Measurements from ENCODE around the gene METRNL.

METRNL gene

DNA sequence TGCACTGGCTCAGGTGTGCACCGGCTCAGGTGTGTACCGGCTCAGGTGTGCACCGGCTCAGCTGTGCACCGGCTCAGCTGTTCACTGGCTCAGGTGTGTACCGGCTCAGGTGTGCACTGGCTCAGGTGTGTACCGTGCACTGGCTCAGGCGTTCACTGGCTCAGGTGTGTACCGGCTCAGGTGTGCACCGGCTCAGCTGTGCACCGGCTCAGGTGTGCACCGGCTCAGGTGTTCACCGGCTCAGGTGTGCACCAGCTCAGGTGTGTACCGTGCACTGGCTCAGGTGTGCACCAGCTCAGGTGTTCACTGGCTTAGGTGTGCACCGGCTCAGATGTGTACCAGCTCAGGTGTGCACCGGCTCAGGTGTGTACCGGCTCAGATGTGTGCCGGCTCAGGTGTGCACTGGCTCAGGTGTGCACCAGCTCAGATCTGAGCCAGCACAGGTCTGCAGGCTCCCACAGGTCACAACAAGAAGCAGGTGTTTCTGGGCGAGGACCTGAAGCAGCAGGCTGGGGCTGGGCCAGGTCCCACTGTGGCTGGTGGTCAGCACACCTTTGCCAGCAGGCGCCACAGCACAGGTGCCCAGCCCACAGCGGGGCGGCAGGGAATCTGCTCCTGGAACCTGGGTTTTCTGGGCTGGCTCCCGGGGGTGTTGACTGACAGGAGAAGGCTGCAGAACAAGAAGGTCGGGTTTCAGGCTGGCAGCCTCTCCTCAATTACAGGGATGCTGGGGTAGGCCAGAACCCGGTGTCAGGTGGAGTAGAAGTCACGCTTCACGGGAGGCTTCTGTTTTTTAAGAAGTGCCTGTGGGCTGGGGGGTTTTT, 17.2 kb downstream of the METRNL start:
- Histone ChIP-seq H3K27ac (ENCODE audit: low read depth, low read length) (no peak overlapping the region), H3K4me1 (ENCODE audit: control insufficient read depth, insufficient read depth, low read length) (peaks cover 7% of the 10 kb centered on the region), H3K4me3 (ENCODE audit: low read length) (no peak overlapping the region), H3K27me3 (ENCODE audit: control insufficient read depth, insufficient read depth, low read length) (peaks cover 4% of the 10 kb centered on the region), H3K36me3 (ENCODE audit: control insufficient read depth, insufficient read depth, low read length) (peaks cover 13% of the 10 kb centered on the region), H3K9ac (ENCODE audit: low read length) (no peak overlapping the region)

GRCh38 chr17:83097831-83098230, 18.4 kb downstream of the METRNL start:
- Histone ChIP-seq H3K36me3 (ENCODE audit: control insufficient read depth, insufficient read depth, low read length) (peaks cover 13% of the 10 kb centered on the region), H3K4me1 (ENCODE audit: control insufficient read depth, insufficient read depth, low read length) (peaks cover 7% of the 10 kb centered on the region), H3K27me3 (ENCODE audit: control insufficient read depth, insufficient read depth, low read length) (peaks cover 4% of the 10 kb centered on the region), H3K9ac (ENCODE audit: low read length) (no peak overlapping the region), H3K27ac (ENCODE audit: low read depth, low read length) (no peak overlapping the region), H3K4me3 (ENCODE audit: low read length) (no peak overlapping the region)

DNA sequence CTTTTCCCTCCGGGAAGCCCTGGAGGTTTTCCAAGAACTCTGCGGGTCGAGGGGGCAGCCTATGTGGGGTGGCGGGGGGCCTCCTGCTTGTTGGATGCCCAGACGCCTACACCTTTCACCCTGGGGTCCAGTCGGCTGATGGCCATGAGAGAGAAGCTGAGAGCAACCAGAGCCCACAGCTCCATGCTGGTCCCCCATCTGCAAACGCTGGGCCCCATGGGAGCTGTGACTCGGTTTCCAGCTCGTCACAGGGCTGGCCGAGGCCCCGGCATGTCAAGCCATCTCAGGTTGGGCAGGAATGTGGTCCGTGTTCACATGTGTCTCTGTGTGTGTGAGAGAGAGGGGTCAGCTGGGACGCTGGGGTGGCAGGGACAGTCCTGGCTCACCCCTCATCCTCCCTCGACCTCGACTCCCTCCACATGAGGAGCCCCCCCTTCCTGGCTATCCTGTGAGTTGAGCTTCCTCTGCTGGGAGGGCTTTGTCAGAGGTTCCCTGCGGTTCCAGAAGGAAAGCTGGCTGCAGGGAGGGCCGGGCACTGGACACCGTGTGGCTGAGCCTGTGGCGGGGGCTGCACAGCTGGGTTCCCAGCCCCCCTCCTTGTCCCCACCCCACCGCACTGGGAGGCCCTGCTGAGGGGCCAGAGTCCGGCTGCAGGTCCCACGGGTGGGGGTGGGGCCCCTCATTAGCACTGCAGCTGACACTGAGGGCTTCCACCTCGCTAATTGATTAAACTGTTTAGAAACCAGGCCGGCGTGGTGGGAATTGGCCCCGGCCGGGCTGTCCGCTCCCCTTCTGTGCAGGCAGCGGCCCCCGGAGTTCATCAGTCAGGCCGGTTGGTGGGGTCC, 19.1 kb downstream of the METRNL start:
- Histone ChIP-seq H3K27me3 (ENCODE audit: control insufficient read depth, insufficient read depth, low read length) (peaks cover 4% of the 10 kb centered on the region), H3K36me3 (ENCODE audit: control insufficient read depth, insufficient read depth, low read length) (peaks cover 13% of the 10 kb centered on the region), H3K9ac (ENCODE audit: low read length) (no peak overlapping the region), H3K4me3 (ENCODE audit: low read length) (no peak overlapping the region), H3K4me1 (ENCODE audit: control insufficient read depth, insufficient read depth, low read length) (peaks cover 7% of the 10 kb centered on the region), H3K27ac (ENCODE audit: low read depth, low read length) (no peak overlapping the region)

DNA sequence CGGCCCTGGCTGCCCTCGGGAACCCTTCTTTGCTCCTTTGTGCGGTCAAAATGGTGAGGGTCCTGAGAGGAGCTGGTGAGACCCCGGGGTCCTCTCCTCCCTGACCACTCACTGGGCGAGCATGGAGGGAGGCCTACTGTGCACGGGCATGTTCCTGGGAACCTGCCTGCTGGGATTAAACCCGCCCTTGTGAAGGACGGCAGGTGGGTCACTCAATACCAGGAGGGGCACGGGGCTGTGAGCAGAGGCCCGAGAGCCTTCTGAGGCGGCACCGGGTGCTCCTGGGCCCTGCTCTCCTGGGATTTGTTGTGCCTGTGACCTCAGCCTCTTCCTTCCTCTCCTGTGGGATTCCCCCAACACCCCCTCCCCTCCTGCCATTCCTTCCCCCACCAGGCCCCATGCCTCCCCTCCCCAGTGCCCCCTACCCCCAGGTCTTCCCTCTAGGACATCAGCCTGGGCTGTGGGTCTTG, 19.7 kb downstream of the METRNL start:
- Histone ChIP-seq H3K27ac (ENCODE audit: low read depth, low read length) (no peak overlapping the region), H3K9ac (ENCODE audit: low read length) (no peak overlapping the region), H3K27me3 (ENCODE audit: control insufficient read depth, insufficient read depth, low read length) (peaks cover 4% of the 10 kb centered on the region), H3K36me3 (ENCODE audit: control insufficient read depth, insufficient read depth, low read length) (peaks cover 11% of the 10 kb centered on the region), H3K4me3 (ENCODE audit: low read length) (no peak overlapping the region), H3K4me1 (ENCODE audit: control insufficient read depth, insufficient read depth, low read length) (peaks cover 7% of the 10 kb centered on the region)

- Histone ChIP-seq H3K4me3 (ENCODE audit: low read length) (peak overlapping the region; percentile 30), H3K9ac (ENCODE audit: low read length) (no peak overlapping the region), H3K36me3 (ENCODE audit: control insufficient read depth, insufficient read depth, low read length) (peaks cover 7% of the 10 kb centered on the region), H3K27me3 (ENCODE audit: control insufficient read depth, insufficient read depth, low read length) (peaks cover 4% of the 10 kb centered on the region), H3K4me1 (ENCODE audit: control insufficient read depth, insufficient read depth, low read length) (peaks cover 7% of the 10 kb centered on the region), H3K27ac (ENCODE audit: low read depth, low read length) (no peak overlapping the region)
These were observed 20.3 kb downstream of the METRNL start for GRCh38 chr17:83099570-83100181.

DNA sequence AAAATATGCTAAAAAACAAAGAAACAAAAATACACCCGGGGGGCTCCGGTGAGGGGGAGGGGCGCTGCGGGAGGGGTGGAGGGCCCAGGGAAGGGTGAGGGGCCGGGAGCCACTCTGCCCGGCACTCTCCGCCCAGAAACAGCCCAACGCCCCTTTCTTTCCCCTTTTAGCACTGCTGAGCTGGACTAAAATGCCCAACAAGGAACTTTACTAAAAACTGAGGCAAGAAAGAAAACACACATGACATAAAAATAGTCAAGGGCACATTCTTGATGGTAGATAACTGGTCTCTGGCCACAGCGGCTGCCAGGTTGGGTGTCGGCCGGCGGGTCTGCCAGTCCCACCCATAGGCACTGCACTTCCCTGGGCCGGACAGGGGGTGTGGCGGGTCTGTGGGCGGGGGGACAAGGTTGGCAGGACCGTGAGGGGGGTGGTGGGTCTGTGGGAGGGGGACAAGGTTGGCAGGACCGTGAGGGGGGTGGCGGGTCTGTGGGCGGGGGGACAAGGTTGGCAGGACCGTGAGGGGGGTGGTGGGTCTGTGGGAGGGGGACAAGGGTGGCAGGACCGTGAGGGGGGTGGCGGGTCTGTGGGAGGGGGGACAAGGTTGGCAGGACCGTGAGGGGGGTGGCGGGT, 20.9 kb downstream of the METRNL start:
- Histone ChIP-seq H3K27me3 (ENCODE audit: control insufficient read depth, insufficient read depth, low read length) (peaks cover 4% of the 10 kb centered on the region), H3K9ac (ENCODE audit: low read length) (no peak overlapping the region), H3K4me1 (ENCODE audit: control insufficient read depth, insufficient read depth, low read length) (peaks cover 7% of the 10 kb centered on the region), H3K27ac (ENCODE audit: low read depth, low read length) (no peak overlapping the region), H3K36me3 (ENCODE audit: control insufficient read depth, insufficient read depth, low read length) (peaks cover 7% of the 10 kb centered on the region), H3K4me3 (ENCODE audit: low read length) (no peak overlapping the region)

DNA sequence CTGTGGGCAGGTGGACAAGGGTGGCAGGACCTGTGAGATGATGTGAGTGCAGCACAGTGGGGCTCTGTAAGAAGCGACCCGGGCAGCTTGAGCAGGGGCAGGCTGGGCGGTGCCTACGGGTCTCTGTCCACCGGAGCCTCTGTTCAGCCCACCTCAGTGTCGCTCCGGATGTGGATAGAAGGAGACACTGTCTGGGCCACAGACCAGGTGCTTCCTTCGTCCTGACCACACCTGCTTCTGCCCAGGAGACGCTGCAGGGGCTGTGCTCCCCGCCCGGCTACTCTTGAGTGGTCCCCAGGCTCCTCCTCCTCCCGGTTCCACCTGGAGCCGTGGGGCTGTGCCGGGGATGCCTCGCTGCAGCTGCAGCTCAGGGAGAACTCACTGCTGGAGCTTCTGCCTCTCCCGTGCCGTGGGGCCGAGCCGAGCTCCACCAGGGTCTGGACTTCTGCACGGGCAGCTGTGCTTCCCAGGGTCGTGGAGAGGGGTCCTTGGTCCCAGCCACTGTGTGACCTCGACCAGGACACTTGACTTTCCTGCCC, 21.5 kb downstream of the METRNL start:
- peaks cover 4% of the 10 kb centered on the region for H3K27me3 ChIP-seq (ENCODE audit: control insufficient read depth, insufficient read depth, low read length)
- H3K4me3 ChIP-seq (ENCODE audit: low read length) = no peak overlapping the region
- H3K4me1 ChIP-seq (ENCODE audit: control insufficient read depth, insufficient read depth, low read length) = peaks cover 7% of the 10 kb centered on the region
- H3K27ac ChIP-seq (ENCODE audit: low read depth, low read length) = no peak overlapping the region
- H3K9ac ChIP-seq (ENCODE audit: low read length) = no peak overlapping the region
- peaks cover 3% of the 10 kb centered on the region for H3K36me3 ChIP-seq (ENCODE audit: control insufficient read depth, insufficient read depth, low read length)

- H3K36me3 ChIP-seq (ENCODE audit: control insufficient read depth, insufficient read depth, low read length) = no peaks in the 10 kb centered on the region
- H3K27me3 ChIP-seq (ENCODE audit: control insufficient read depth, insufficient read depth, low read length) = peaks cover 4% of the 10 kb centered on the region
- no peak overlapping the region for H3K9ac ChIP-seq (ENCODE audit: low read length)
- peaks cover 7% of the 10 kb centered on the region for H3K4me1 ChIP-seq (ENCODE audit: control insufficient read depth, insufficient read depth, low read length)
- H3K4me3 ChIP-seq (ENCODE audit: low read length) = peak overlapping the region; percentile 36
- H3K27ac ChIP-seq (ENCODE audit: low read depth, low read length) = no peak overlapping the region
These were observed 22.5 kb downstream of the METRNL start for GRCh38 chr17:83101805-83102480.

- no peak overlapping the region for H3K4me3 ChIP-seq (ENCODE audit: low read length)
- H3K27me3 ChIP-seq (ENCODE audit: control insufficient read depth, insufficient read depth, low read length) = peaks cover 5% of the 10 kb centered on the region
- H3K4me1 ChIP-seq (ENCODE audit: control insufficient read depth, insufficient read depth, low read length) = peaks cover 7% of the 10 kb centered on the region
- H3K9ac ChIP-seq (ENCODE audit: low read length) = no peak overlapping the region
- H3K27ac ChIP-seq (ENCODE audit: low read depth, low read length) = peak overlapping the region; percentile 24
- H3K36me3 ChIP-seq (ENCODE audit: control insufficient read depth, insufficient read depth, low read length) = no peaks in the 10 kb centered on the region
These were observed 24.0 kb downstream of the METRNL start for GRCh38 chr17:83103200-83103942.

GRCh38 chr17:83103943-83104311, 24.5 kb downstream of the METRNL start:
- Histone ChIP-seq H3K27me3 (ENCODE audit: control insufficient read depth, insufficient read depth, low read length) (peaks cover 7% of the 10 kb centered on the region), H3K36me3 (ENCODE audit: control insufficient read depth, insufficient read depth, low read length) (no peaks in the 10 kb centered on the region), H3K9ac (ENCODE audit: low read length) (no peak overlapping the region), H3K27ac (ENCODE audit: low read depth, low read length) (peak overlapping the region; percentile 24), H3K4me3 (ENCODE audit: low read length) (no peak overlapping the region), H3K4me1 (ENCODE audit: control insufficient read depth, insufficient read depth, low read length) (peaks cover 7% of the 10 kb centered on the region)

All from rectal smooth muscle tissue (tissue), 1 donor.